ENCODE measurements around the gene DEFB132. TPM values are rescaled to one million over a fixed set of nuclear protein-coding genes. Genes with fewer than 3 reads are reported as not detected.
A peak's percentile ranks its signal among the peaks of the same experiment; 100 is the strongest.

Gene DEFB132
- total and polyA plus RNA-seq, 2 donors: 0.04 TPM; not detected in 1

- no peak overlapping the region for H3K27ac ChIP-seq (ENCODE audit: low read depth)
- no peaks in the 10 kb centered on the region for H3K4me1 ChIP-seq (ENCODE audit: insufficient read depth)
- no peak overlapping the region for H3K4me3 ChIP-seq (ENCODE audit: low read depth, low read length)
- WGBS: 72% methylated on average over 3 of the region's 3 CpGs
- peaks cover 3% of the 10 kb centered on the region for H3K36me3 ChIP-seq (ENCODE audit: insufficient read depth)
- no peak for DNase-seq (ENCODE audit: extremely low spot score)
Measured at GRCh38 chr20:273884-274283, 16.4 kb downstream of the DEFB132 start.

GRCh38 chr20:275791-276190, 18.3 kb downstream of the DEFB132 start:
- DNase-seq (ENCODE audit: extremely low spot score): no peak
- Histone ChIP-seq H3K27ac (ENCODE audit: low read depth) (no peak overlapping the region), H3K36me3 (ENCODE audit: insufficient read depth) (peaks cover 3% of the 10 kb centered on the region), H3K4me1 (ENCODE audit: insufficient read depth) (no peaks in the 10 kb centered on the region), H3K4me3 (ENCODE audit: low read depth, low read length) (no peak overlapping the region)
- 89% methylated on average over 7 of the region's 7 CpGs for WGBS

DNA sequence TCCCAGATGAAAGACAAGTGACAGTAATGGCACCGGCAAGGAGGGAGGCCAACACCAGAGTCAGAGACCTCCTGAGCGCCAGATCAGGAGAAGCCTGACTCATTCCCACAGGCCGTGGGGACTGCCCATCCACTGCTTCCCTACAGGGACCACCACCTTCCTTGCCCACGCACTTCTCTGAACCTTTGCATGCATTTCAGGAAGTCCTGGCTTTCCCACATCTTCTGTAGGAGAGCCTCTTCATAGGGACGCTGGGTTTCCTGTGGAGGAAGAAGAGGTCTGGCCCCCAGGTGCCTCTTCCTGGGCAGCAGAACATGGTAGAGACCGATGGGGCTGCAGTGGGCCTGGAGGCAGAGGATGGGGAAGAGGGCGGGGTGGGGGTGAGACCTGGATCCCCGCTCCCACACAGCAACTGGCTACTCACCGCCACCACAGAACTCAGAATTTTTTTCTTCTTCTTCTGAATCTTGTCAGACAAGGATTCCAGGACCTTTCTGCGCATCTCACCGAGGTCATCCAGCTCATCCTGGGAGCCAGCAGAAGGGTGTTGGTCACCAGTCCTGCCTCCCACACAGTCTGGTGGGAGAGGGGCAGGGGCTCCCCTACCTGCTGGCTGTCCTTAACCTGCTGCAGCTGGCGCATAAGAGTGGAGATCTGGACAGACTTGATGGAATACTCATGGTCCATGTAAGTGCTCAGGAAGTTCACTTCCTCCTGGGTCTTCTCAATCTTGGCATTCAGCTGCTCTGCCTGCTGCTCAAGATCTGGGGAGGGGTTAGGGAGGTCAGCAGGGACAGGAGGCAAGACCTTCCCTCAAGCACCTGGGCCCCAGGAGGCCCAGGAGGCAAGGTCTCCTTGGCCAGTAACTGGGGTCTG, 19.3 kb downstream of the DEFB132 start:
- DNase-seq (ENCODE audit: extremely low spot score): no peak
- Histone ChIP-seq H3K4me3 (ENCODE audit: low read depth, low read length) (no peak overlapping the region), H3K4me1 (ENCODE audit: insufficient read depth) (no peaks in the 10 kb centered on the region), H3K36me3 (ENCODE audit: insufficient read depth) (peaks cover 3% of the 10 kb centered on the region), H3K27ac (ENCODE audit: low read depth) (no peak overlapping the region)
- 91% methylated on average over 12 of the region's 12 CpGs for WGBS

DNA sequence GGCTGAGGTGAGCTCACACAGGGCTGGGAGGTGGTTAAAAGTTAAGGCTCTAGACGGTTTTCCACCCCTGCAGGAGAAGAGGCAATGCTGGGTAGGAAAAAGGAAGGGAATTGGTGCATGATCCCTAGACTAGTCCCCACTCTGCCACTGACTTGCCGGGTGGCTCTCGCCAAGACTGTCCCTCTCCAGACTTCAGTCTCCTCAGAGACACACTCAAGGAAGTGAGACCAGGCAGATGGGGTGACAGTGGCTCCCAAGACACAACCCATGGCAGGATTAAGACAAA, 19.9 kb downstream of the DEFB132 start:
- Histone ChIP-seq H3K4me1 (ENCODE audit: insufficient read depth) (no peaks in the 10 kb centered on the region), H3K4me3 (ENCODE audit: low read depth, low read length) (no peak overlapping the region), H3K36me3 (ENCODE audit: insufficient read depth) (peaks cover 3% of the 10 kb centered on the region), H3K27ac (ENCODE audit: low read depth) (no peak overlapping the region)
- WGBS: 23% methylated on average over 3 of the region's 3 CpGs
- no peak for DNase-seq (ENCODE audit: extremely low spot score)

DNA sequence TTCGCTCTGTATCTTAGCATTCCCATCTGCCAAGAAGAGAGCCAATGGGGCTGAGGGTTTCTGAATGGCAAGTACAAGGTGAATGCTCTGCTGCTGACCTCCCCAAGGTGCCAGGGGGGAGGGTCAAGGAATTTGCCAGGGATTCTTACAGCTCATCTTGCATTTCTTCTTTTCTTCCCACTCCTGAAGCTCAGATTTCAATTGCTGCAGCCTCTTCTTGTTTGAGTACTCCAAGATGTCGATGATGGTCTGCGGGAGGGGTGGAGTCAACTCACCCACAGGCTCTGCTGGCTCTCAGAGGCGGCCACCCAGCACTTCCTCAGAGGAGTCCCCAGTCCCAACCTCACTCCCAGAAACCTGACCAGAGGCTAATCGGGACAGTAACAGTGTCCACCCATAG, 20.7 kb downstream of the DEFB132 start:
- H3K27ac ChIP-seq (ENCODE audit: low read depth): no peak overlapping the region
- H3K36me3 ChIP-seq (ENCODE audit: insufficient read depth): peaks cover 3% of the 10 kb centered on the region
- no peak overlapping the region for H3K4me3 ChIP-seq (ENCODE audit: low read depth, low read length)
- 84% methylated on average over 5 of the region's 5 CpGs for WGBS
- no peaks in the 10 kb centered on the region for H3K4me1 ChIP-seq (ENCODE audit: insufficient read depth)
- DNase-seq (ENCODE audit: extremely low spot score): no peak

- 70% methylated on average over 73 of the region's 88 CpGs for WGBS
- Histone ChIP-seq H3K27ac (ENCODE audit: low read depth) (no peak overlapping the region), H3K36me3 (ENCODE audit: insufficient read depth) (peaks cover 3% of the 10 kb centered on the region), H3K4me3 (ENCODE audit: low read depth, low read length) (no peak overlapping the region), H3K4me1 (ENCODE audit: insufficient read depth) (no peaks in the 10 kb centered on the region)
- DNase-seq (ENCODE audit: extremely low spot score): no peak
Measured at GRCh38 chr20:278607-279571, 21.4 kb downstream of the DEFB132 start.

GRCh38 chr20:284172-284571, 26.6 kb downstream of the DEFB132 start:
- H3K36me3 ChIP-seq (ENCODE audit: insufficient read depth): no peaks in the 10 kb centered on the region
- H3K4me1 ChIP-seq (ENCODE audit: insufficient read depth): no peaks in the 10 kb centered on the region
- no peak overlapping the region for H3K27ac ChIP-seq (ENCODE audit: low read depth)
- 61% methylated on average over 3 of the region's 3 CpGs for WGBS
- no peak overlapping the region for H3K4me3 ChIP-seq (ENCODE audit: low read depth, low read length)
- no peak for DNase-seq (ENCODE audit: extremely low spot score)

DNA sequence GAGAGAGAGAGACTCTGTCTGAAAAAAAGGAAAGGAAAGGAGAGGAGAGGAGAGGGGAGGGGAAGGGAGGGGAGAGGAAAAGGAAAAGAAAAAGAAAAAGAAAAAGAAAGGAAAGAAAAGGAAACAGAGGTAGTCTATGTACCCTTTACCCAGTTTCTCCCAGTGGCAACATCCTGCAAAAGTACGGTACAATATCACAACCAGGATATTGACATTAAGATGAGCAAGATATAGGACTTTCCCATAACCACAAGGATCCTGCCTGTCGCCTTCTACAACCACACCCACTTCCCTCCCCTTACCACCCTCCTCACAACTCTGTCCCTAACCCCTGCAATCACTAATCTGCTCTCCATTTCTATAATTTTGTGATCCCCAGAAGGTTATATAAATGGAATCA, 29.0 kb downstream of the DEFB132 start:
- Histone ChIP-seq H3K27ac (ENCODE audit: low read depth) (no peak overlapping the region), H3K36me3 (ENCODE audit: insufficient read depth) (no peaks in the 10 kb centered on the region), H3K4me1 (ENCODE audit: insufficient read depth) (no peaks in the 10 kb centered on the region), H3K4me3 (ENCODE audit: low read depth, low read length) (no peak overlapping the region)
- 87% methylated on average over 2 of the region's 2 CpGs for WGBS
- DNase-seq (ENCODE audit: extremely low spot score): no peak

- Histone ChIP-seq H3K4me1 (ENCODE audit: insufficient read depth) (no peaks in the 10 kb centered on the region), H3K4me3 (ENCODE audit: low read depth, low read length) (peak overlapping the region; percentile 47), H3K27ac (ENCODE audit: low read depth) (no peak overlapping the region), H3K36me3 (ENCODE audit: insufficient read depth) (no peaks in the 10 kb centered on the region)
- 84% methylated on average over 3 of the region's 3 CpGs for WGBS
- DNase-seq (ENCODE audit: extremely low spot score): no peak
Measured at GRCh38 chr20:288956-289692, 31.6 kb downstream of the DEFB132 start.

DNA sequence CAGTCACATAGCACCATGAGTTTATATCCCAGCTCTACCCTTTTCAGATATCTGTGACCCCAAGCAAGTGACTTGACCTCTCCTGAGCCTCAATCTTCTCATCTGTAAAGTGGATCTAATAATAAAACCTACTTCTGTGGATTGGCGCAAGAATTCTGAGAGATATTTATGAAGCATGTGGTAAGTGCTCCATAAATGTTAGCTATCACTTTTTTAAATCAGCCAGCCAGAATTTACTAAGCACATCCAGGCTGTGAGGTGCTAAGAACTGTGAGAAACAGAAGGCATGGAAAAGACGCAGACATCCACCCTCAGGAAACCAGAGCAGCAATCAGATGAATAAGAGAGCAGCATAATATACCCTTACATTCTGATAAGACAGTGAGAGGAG, 32.2 kb downstream of the DEFB132 start:
- Histone ChIP-seq H3K27ac (ENCODE audit: low read depth) (no peak overlapping the region), H3K4me1 (ENCODE audit: insufficient read depth) (no peaks in the 10 kb centered on the region), H3K36me3 (ENCODE audit: insufficient read depth) (no peaks in the 10 kb centered on the region), H3K4me3 (ENCODE audit: low read depth, low read length) (peak overlapping the region; percentile 47)
- no peak for DNase-seq (ENCODE audit: extremely low spot score)
- 43% methylated on average over 2 of the region's 2 CpGs for WGBS

DNA sequence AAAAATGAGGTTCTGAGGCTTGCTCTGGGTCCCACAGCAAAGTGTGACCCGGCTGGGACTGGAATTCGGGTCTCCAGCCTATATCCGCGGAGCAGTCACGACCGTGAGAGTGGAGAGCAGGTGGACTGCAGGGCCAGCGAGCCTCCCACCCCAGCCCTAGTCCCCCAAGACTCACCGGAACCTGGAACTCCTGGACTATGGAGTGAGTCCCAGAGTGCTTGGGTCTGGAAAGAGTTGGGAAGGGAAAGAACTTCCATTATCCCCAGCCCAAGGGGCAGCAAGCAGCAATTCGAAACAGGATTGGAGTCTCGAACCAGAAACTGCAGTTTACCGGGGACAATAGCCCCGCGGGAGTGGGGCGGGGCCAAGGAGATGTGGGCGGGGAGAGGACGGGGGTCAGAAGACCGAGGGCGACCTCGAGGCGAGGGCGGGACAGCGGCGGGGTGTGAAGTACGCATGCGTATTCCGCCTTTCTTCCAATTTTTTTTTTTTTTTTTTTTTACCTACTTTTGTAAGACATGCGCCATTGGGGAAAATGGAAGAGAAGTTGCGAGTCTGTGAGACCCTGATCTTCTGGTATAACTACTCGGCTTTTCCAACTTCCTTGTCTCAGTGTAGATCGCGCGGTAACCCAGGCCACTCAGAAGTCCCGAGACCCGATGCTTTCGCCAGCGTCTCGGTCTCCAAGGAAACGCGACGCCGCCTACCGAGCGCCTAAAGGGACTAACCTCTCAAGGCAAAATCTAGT, 32.7 kb downstream of the DEFB132 start, which contains the start of gene C20orf96:
Gene C20orf96, minus strand, starts transcription at position 667 of the 748 bp plus-strand sequence. Its CDS starts 140 bp downstream, at position 527.
- no peaks in the 10 kb centered on the region for H3K36me3 ChIP-seq (ENCODE audit: insufficient read depth)
- peak; percentile 85 for DNase-seq (ENCODE audit: extremely low spot score)
- H3K27ac ChIP-seq (ENCODE audit: low read depth): peak within 1 kb of the TSS; percentile 51
- WGBS: under 1% methylated on average over 43 of the region's 43 CpGs
- H3K4me1 ChIP-seq (ENCODE audit: insufficient read depth): no peaks in the 10 kb centered on the region
- H3K4me3 ChIP-seq (ENCODE audit: low read depth, low read length): peak within 1 kb of the TSS; percentile 47

DNA sequence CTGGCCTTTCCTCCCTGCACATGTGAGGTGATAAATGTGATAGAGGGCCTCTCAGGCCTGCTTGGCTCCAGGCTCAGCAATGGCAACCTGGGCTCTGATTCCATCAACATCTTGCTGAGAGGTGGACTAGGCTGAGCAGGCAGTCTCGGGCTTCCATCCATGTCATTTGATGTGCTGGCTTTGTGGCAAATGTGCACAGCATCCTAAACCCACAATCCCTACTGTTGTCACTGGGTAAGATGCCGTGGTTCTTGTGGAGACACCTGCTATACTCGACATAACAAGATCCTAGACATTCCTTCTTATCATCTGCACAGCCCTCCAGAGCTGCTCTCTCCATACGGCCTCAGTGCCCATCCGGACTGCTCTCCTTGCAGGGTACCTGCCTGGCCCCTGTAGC, 37.1 kb downstream of the DEFB132 start:
- WGBS: 90% methylated on average over 5 of the region's 5 CpGs
- Histone ChIP-seq H3K4me1 (ENCODE audit: insufficient read depth) (no peaks in the 10 kb centered on the region), H3K27ac (ENCODE audit: low read depth) (no peak overlapping the region), H3K36me3 (ENCODE audit: insufficient read depth) (no peaks in the 10 kb centered on the region), H3K4me3 (ENCODE audit: low read depth, low read length) (no peak overlapping the region)
- DNase-seq (ENCODE audit: extremely low spot score): no peak

- Histone ChIP-seq H3K36me3 (ENCODE audit: insufficient read depth) (no peaks in the 10 kb centered on the region), H3K4me3 (ENCODE audit: low read depth, low read length) (no peak overlapping the region), H3K4me1 (ENCODE audit: insufficient read depth) (no peaks in the 10 kb centered on the region), H3K27ac (ENCODE audit: low read depth) (no peak overlapping the region)
- WGBS: 83% methylated on average over 4 of the region's 4 CpGs
- DNase-seq (ENCODE audit: extremely low spot score): no peak
Measured at GRCh38 chr20:295804-296203, 38.3 kb downstream of the DEFB132 start.
